Measurements from ENCODE around the gene ADAM17.

- TF ChIP-seq CTCF (optimal IDR thresholded peaks at IDR 0.05 in 1 of 3, IDR thresholded peaks at IDR 0.05 in 1 of 3, conservative IDR thresholded peaks at IDR 0.05 in 1 of 3; ENCODE audit: extremely low read depth in 1 of 3, insufficient read depth in 2 of 3, low read length in 3 of 3) (no peak), EZH2 (IDR thresholded peaks at IDR 0.05; ENCODE audit: low read length) (no peak)
Observed at GRCh38 chr2:9574331-9574730, 18.7 kb upstream of the ADAM17 start.

Measured in keratinocyte (primary cell).